ENCODE measurements around the gene LY6G5C.

The LY6G5C gene

GRCh38 chr6:31689249-31690110 is 8.6 kb upstream of the LY6G5C start:
- no peak for DNase-seq

- DNase-seq, result no peak
Observed at GRCh38 chr6:31687860-31688693, 7.2 kb upstream of the LY6G5C start.

- no peak for DNase-seq
Observed at GRCh38 chr6:31687321-31687720, 6.5 kb upstream of the LY6G5C start.

GRCh38 chr6:31686483-31686882 is 5.6 kb upstream of the LY6G5C start:
- no peak for DNase-seq

GRCh38 chr6:31683591-31683990 is 2.7 kb upstream of the LY6G5C start:
- DNase-seq, result no peak

GRCh38 chr6:31681135-31681671 is 336 bp upstream of the LY6G5C start:
- peak; percentile 45 for DNase-seq

GRCh38 chr6:31677955-31678354 is 2.9 kb downstream of the LY6G5C start:
- no peak for DNase-seq

GRCh38 chr6:31676904-31677303 is 4.0 kb downstream of the LY6G5C start:
- no peak for DNase-seq

- no peak for DNase-seq
Observed at GRCh38 chr6:31676322-31676903, 4.5 kb downstream of the LY6G5C start.

GRCh38 chr6:31669676-31670075 is 11.2 kb downstream of the LY6G5C start, which contains the start of gene LY6G5B:
Gene LY6G5B, plus strand, starts transcription at chr6:31669976. Its CDS starts 975 bp downstream, at chr6:31670951.
- DNase-seq, result no peak

GRCh38 chr6:31666337-31666965 is 14.4 kb downstream of the LY6G5C start:
- no peak for DNase-seq

- DNase-seq, result peak; percentile 98
Observed at GRCh38 chr6:31665501-31666336, 15.1 kb downstream of the LY6G5C start, which contains the start of gene CSNK2B. Gene CSNK2B, plus strand, starts transcription at chr6:31666080. Its CDS starts 752 bp downstream, at chr6:31666832.

GRCh38 chr6:31664790-31665500 is 15.9 kb downstream of the LY6G5C start, which contains the start of gene GPANK1:
Gene GPANK1, minus strand, starts transcription at chr6:31664997. Its CDS starts 519 bp downstream, at chr6:31664478.
- DNase-seq, result peak; percentile 95

- DNase-seq, result no peak
Observed at GRCh38 chr6:31663961-31664789, 16.7 kb downstream of the LY6G5C start.

- DNase-seq, result no peak
Observed at GRCh38 chr6:31663126-31663960, 17.5 kb downstream of the LY6G5C start.

GRCh38 chr6:31662124-31662723 is 18.6 kb downstream of the LY6G5C start:
- no peak for DNase-seq

- DNase-seq, result no peak
Observed at GRCh38 chr6:31661262-31662123, 19.4 kb downstream of the LY6G5C start.

Measured in CD4-positive, alpha-beta T cell treated with Interleukin-17A for 1 hour (primary cell).